ENCODE data around the gene RIPK4.

DNA sequence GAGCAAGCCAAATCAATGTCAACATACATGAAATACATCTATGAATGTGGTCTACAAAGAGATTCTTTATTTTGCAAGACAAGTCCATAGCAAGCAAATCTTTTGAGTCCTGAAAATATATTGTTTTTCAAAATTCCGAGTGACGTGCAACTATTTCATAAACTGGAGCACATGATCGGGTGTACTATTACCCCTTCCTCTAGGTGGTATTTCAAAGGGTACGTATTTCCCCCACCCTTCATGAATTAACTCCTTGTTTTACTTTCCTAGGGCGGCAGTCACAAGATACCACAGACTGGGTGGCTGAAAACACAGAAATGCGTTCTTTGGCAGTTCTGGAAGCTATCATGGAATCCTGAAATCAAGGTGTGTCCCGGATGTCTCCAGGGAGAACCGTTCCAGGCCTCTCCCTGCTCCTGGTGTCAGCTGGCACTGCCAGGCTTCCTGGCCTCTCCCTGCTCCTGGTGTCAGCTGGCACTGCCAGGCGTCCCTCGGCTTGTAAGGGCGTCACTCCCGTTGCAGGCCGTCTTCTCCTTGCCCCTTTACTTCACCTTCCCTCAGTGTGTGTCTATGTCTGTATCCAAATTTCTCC lies 55.3 kb downstream of the RIPK4 start:
- no peak for TF ChIP-seq TAF1 (IDR thresholded peaks at IDR 0.05; ENCODE audit: low read depth, low read length)
- no peak for TF ChIP-seq POLR2AphosphoS5 (IDR thresholded peaks at IDR 0.05; ENCODE audit: low read depth, low read length)
- TF ChIP-seq POLR2A (IDR thresholded peaks at IDR 0.05; ENCODE audit: low read depth, low read length) = no peak
- no peak for TF ChIP-seq SPI1 (IDR thresholded peaks at IDR 0.05; ENCODE audit: low read depth, low read length)
- TF ChIP-seq PAX5 (IDR thresholded peaks at IDR 0.05; ENCODE audit: insufficient read depth, low read length, severe bottlenecking) = no peak
